NCI-H1105 treated with DMSO at 0.1 percent for 48 hours (cell line): ENCODE measurements around the gene LCE1B.

ENCODE experiments used
- DNase-seq: peaks from one replicate; lab custom pipeline; 2025; lab: John Stamatoyannopoulos, UW

Gene LCE1B

GRCh38 chr1:152861374-152861773, 49.6 kb downstream of the LCE1B start:
- DNase-seq: no peak
